HG03060 (cell line): Measurements from ENCODE around the gene LYRM4.

Source experiments
- ATAC-seq: cut with Tn5 transposase; IDR thresholded peaks from one replicate; pipeline ENCODE4 v1.9.1; 2021; ENCODE audit warnings: low read depth, moderate number of reproducible peaks; ENCODE audit not compliant: unreplicated experiment

The LYRM4 gene

DNA sequence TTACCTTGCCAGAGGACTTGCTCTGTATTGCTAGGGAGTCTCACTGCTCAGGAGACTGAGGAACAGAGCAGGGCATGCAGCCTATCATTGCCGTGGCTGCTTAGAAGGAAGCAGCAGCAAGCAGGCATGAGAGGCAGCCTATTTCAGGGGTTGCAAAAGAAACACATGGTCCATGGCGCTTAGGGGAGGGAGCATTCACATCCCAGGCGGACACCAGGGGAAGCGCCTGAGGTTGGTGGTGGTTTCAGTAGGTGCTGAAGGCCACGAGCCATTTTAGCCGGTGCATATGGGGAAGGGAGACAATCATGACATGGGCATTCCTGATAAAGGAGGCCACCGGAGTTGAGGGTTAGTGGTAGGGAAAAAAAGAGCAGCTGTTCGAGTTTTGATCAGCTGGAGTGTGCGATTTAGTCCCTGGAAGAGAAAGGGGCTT, 21.5 kb upstream of the LYRM4 start:
- ATAC-seq: no peak

DNA sequence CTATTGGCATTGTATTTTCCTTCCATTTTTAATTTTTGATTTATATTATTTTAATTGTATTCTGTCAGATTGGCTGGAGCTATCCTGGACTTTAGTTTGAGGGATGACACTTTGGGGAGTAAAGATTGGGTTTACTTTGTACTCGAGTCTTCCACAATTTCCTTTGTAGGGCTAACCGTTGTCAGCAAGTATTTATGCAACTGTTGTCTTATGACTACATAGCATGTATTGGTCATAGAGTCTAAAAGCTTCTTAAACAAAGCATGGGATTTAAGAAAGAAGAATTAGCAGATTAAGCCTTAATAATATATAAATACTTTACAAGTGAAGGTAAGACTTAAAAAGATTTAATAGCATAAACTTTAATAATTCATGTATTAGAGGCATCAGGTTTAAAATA, 20.2 kb upstream of the LYRM4 start:
- ATAC-seq: no peak

DNA sequence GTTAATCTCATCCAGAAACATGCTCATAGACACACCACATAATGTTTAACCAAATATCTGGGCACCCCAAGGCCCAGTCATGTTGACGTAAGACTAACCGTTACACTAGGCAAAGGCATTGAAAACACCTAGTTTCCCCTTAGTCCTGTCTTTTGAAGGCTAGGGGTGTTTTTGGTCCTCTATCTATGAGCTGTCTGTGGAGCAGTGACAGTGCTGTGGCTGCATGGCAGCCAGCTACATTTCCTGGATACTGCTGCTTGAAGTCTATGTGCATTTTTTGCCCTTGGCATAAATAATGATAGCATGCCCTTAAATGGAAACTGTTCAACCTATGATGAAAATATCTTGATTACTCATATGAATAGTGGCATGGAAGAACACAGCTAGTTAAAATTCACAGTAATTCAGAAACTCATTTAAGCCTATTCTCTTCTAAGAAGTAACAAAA, 19.2 kb upstream of the LYRM4 start:
- no peak for ATAC-seq

DNA sequence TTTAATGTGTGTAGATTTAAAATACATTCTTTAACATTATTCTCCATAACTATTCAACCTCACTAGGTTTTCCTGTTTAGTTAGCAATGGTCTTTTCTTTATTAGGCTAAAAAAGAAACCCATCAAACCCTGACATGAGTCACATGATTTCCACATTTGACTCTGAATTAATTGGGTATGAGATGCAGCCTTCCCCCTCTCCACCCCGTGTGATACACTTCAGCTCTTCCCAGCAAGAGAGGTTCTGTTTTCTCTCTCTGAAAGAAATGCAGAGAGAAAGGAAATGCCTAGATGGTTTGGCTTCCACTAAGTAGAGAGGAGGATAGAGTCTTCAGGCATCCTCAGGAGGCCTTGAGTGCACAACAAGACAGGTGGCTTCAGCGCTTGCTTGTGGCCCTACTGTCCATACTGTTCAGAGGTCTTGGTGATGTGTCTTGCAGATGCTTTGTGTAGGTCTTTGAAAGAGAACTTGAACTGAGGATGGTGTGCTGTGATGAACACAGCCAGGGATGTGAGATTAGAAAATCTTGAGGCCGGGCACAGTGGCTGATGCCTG, 17.9 kb upstream of the LYRM4 start:
- no peak for ATAC-seq

DNA sequence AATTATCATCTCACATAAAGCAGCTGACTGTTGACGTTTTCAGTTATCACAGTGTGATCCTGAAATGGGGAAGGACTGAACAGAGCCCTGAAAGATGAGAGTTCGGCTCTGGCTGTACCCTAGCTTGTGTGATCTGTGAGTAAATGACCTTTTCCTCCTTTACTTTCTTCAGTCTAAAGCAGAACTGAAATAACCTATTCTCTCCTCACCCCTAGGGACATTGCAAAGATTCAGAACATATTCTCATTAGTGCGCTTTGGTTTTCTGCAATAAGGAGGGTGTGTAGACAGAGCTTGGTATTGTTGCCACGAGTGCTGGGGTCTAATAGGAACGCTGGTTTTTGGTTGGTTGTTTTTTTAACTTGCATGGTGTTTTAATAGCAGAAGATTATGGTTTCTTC, 17.3 kb upstream of the LYRM4 start:
- ATAC-seq: peak; percentile 69

DNA sequence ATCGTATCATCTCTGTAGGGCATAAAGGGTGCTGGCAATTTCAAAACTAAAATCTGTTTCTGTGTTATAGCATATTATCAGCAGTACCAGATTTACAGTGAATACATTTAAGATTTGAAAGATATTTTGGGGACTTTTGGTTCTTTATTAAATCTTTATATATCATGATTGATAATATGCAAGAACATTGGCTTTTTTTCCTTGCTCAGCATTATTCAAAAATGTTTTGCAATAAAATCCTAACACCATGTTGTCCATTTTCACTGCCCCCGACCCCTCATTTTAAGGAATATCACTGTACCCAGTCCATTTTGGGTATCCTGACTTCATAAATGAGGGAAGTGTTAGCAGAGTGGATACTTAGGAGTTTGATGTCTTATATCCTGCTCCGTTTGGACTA, 16.8 kb upstream of the LYRM4 start:
- ATAC-seq: no peak

DNA sequence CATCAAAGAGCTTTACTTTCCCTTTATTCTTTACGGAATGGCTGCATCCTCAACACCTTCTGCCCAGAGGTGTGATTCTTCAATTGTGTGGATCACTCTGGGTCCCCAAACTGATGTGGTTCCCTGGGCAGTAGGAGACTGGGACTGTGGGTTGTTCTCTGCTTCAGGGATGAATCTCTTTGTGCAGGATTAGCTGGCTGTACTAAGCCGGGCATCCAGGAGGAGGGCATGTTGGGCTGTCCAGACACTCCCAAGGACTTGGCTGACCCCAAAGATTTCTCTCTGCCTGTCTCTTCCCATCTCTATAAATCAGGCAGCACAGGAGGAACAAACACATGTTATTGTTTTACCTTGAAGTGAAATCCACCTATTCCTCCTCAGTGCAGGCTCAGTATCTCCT, 15.8 kb upstream of the LYRM4 start:
- ATAC-seq: no peak

DNA sequence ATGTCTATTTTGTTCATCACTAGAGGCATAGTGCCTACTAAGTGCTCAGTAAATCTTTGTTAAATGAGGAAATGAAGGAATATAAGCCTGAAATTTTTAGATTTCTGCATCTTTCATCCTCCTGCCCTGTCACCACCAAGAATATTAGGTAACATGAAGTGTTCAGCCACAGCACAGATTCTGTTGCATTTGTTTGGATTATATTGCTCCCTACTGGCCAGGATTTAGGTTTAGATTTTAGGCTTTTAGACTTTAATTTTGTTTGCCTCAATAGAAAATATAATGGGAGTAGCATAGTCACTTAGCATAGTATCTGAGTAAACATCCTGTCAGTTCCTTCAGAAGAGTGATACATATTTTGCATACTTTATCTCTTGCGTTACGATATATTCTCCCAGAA, 14.7 kb upstream of the LYRM4 start:
- ATAC-seq: no peak

DNA sequence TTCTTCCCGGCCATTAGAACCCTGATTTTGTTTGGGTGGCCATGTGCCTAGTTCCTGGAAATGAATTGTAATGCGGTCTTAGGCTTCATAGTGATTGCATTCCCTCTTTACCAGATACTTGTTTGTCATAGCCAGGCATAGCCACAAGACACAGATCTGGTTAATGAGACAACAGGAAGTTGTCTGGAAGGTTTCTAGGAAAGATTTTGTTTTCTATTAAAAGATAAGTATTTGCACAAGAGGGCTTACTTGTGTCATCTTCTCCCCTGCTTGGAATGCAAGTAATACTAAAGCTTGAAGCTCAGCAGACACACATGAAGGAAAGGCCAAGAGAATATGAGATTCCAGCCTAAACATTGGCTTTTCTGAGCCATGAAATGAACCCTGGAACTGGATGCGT, 13.5 kb upstream of the LYRM4 start:
- no peak for ATAC-seq

DNA sequence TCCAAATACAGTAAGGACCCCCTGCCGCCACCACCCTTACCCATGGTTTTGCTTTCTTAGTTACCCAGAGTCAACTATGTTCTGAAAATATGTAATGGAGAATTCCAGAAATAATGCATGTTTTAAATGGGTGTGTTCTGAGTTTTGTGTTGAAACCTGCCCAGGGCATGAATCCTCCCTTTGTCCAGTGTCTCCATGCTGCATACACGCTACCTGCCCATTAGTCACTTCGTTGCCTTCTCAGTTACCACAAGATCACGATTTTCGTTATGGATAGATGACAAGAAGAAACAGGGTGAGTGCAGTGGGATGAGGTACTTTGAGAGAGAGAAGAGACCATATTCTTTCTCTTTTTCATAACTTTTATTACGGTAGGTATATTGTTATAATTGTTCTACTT, 11.2 kb upstream of the LYRM4 start:
- ATAC-seq: no peak

DNA sequence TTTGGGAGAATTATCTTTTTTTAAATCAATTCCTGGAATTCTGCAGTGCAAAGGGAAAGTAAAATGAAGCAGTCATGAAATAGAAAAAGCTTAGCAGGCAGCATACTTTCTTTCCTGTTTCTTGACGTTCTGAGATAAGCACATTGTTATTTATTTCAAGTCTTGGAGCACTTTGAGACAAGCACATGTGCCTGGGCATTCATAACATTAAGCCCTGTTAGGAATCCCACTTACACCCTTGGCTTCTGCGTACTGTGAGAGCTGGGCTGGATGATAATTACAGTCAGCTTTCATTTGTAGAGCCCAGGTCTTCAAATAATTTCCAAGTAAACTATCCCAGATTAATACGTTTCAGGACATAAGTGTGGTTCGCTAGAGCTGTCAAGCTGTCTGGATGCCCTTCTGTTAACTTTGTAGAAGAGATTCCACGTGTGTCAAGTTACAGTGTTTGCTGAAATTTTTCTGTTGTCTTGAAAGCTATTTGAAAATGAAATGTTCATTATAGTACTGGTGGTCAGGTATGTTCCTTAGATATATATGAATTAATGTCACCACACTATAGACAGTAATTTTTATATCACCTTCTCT, 9.4 kb upstream of the LYRM4 start:
- ATAC-seq: no peak

DNA sequence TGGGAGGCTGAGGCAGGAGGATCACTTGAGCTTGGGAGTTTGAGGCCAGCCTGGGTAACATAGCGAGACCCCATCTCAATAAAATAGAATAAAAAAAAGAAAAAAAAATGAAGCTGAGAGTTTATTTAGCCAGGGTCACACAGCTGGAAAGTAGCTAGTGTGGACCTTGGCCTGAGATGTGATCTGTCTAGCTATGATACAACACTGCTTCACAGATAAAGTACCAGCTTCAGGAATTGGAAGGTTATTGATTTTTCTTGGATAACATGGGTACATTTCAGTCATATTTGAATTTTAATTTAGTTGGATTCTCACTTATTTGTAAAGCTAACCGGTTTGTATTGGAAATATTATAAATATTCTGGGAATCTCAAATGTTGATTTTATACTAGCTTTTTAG, 5.7 kb upstream of the LYRM4 start:
- no peak for ATAC-seq

DNA sequence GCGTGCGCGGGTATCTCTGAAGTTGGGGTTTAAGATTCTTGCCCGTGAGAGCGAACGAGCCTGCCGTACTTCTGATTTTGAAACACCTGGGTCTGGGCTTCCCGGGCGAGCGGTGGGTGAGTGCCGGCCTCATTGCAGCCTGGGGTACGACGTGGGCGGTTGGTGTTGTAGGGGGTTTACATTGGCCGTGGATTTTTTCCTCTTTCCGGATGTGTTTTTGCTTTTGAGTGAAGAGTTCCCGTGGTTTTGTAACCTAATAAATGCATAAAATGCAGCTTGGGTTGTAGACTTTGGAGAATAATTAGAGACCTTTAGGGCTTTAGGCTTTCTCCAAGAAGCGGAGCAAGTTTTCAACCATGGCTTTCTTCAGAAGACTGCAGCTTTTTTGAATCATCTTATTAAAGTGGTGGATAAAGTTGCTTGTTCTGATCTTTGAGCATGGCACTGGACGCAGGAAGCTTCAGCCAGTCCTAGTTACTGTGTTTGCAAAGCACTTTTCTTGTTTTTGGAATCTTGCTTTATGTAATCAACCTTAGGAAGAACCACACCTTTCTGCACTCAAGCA, 877 bp upstream of the LYRM4 start:
- no peak for ATAC-seq

DNA sequence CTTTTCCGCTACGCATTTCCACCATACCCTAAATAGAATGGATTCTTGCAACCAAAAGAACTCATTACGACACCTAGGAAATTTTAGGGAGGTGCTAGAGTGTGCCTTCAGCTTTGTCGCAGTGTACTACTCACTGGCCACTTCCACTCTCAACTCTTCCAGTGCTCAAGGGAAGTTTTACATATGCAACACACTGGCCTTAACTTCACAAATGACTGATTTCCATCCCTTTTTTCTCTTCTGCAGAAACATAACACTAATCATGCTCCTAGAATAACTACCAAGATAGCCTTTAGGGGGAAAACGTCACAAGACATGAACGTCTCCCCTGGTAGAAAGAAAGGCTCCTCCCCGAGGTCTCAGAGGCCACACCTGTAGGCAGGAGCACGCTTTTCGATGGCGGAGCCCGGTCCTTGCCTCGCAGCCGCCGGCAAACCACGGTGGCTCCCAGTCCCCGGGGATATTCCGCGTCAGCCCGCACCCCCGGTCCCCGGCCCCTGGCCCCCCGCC, 584 bp downstream of the LYRM4 start:
- peak; percentile 56 for ATAC-seq

DNA sequence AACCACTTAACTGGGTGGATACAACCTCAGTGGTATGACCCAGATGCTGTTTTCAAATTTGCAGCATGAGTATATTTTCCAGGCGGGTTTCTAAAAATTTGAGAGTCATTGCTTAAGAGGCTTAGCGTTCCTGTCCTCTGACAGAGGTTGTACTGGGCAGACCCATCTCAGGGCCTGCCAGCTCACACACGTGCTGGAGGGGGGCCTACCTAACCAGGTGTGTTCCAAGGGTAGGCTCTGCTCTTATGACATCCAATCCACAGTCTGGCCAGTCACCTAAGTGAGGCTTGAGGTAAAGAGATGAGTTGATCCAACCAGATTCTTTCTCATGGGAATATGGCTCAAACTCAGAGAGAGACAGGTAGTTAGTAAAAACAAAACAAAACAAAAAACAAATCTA, 1.3 kb downstream of the LYRM4 start:
- no peak for ATAC-seq

DNA sequence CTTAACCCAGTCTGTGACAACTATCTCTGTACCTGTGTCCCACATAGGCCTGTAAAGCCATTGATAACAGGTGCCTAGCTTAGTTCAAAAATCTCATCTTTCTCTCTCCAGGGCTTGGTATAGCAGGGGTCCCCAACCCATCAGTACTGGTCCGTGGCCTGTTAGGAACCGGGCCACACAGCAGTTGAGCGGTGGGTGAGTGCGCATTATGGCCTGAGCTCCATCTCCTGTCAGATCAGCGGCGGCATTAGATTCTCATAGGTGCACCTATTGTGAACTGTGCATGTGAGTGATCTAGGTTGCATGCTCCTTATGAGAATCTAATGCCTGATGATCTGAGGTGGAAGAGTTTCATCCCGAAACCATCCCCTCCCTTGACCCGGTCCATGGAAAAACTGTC, 3.4 kb downstream of the LYRM4 start:
- ATAC-seq: no peak

DNA sequence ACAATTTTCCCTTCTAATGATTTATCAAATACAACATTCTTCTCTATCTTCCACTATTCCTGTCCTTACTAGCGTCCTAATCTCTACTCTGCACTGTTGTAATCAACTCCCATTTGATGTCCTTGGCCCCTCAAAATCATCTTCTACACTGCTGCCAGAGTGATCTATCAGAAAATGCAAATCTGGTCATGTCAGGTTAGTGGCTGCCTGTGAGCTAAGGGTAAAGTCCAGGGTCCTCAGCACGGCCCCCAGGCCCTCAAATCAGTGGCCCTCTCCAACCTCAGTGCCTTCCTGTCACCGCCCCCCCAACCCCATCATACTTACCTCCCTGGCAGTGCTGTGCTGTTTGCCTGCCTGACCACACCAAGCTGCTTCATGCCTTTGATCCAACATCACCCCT, 3.8 kb downstream of the LYRM4 start:
- no peak for ATAC-seq

DNA sequence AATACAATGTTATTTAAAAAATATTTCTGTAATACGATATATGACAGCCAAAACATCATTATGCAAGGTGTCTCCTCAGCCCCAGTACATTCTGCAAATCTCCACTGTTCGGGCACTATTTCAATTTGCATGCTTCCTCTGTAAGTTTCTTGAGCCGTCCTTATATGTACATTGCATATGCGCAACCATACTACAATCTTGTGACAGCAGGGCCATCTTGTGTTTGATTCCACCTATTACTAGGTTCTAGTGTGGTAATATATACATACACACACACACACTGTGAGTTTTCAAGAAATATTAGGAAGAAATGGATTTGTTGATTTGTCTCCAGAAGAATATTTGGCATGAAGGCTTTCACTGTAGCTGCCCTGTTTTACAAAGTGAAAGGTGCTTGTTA, 9.8 kb downstream of the LYRM4 start:
- ATAC-seq: no peak

DNA sequence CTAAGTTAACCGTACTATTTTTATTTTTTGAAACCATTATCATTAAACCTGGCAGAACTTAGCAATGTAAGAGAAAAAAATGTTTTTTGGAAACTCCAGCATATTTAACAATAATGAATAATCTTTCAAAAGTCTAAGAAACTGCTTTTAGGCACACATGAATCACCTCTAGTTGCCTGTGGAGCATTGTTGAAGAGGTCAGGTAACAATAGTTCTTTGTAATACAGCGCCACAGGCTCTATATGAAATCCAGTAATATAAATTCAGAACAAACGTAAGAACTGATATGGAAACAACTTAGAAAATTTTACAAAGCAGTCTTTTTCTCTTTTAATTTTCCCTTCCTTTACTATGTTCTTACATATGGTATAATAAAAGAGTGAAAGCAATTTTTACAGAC, 10.3 kb downstream of the LYRM4 start:
- ATAC-seq: no peak

DNA sequence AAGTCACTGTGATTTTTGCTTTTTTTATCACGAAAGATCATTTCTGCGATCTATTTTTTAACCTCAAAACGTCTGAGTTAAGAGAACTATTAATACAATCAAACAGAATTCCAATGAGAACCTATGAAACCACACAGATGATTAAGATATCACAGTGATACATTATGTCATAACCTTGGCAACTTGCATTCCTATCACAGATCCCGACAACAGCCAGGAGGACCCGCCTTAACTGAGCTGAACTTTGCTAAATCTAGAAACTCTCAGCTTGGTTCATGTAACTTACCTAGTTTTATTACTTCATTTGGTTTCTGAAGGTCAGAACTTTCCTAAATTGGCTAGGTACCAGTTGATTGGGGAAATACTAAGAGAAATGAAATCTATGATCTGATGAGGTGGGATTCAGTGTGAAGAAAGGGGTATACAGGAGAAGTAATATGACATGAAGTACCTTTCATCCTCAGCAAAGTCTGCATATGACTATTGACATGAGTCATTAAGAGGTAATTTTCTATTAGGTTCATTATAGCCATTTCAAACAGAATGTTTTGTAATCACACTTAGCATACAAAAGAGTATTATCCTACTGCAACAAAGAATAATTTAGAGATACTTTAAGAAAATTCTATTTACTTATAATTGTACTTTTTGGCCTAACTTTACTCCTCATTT, 11.2 kb downstream of the LYRM4 start:
- no peak for ATAC-seq

DNA sequence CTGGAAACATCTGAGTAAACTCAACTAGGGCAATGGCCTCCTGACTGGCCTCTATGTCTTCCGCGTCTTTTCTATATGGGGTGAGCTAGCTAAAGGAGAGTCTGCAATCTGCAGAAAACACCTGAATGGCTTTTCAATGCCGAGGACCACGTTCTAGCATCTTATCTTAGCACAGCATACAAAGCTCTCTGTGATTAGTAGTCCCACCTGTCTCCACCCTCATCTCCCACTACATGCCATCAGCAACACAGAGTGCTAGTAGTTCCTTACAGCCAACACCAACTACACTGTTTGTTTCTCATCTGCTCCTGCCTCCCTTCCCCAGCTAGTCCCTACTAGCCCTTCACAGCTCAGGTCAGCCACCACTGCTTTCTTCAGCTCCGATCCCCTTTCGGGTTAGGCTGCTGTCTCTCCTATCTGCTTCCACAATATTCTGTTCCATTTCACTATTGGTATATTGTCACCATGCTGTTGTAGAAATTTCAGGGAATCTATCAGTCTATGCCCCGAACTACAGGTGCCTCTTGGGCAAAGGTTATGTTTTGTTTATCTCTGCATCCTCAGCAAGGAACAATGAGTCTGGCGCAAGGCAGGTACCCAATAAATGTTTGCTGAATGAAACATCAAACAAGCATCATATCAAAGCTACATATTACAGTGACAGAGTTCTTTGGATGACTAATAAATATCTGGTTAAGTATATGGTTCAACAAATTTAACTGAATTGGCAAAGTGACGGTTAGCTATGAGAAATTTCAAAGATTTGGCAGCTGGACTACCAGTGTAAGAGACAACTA, 12.2 kb downstream of the LYRM4 start:
- ATAC-seq: no peak
